Dedifferentiated amniotic fluid mesenchymal stem cell (primary cell): Measurements from ENCODE around the gene RDX.
"Not testable (repeated sequence)": the region's sequence is repeated elsewhere in the genome, so short reads cannot be mapped to it uniquely, and the experiment has no call there.

Experiments used
- DNase-seq: peaks from one replicate; pipeline ENCODE4 v3.0.0-alpha.2; 2016; ENCODE audit errors: extremely low spot score

Gene RDX

DNA sequence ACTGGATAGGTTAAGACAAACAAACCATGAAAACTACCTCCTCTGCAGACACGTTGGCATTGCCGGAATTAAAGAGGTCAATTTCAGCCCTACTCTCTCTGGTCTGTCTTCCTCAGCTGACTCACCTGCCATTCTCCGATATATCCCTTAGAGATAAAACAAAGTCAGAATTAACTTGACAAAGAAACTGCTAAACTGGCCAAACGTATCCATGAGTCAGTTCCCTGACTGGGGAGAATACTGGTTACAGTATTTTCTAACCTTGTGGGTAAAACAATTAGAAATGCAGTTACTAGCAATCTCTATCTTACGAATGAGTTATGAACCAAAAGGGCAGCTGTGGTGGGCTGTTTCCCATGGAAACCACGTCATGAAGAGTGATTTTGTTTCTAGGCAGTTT is 96.2 kb downstream of the RDX start:
- DNase-seq = no peak

DNA sequence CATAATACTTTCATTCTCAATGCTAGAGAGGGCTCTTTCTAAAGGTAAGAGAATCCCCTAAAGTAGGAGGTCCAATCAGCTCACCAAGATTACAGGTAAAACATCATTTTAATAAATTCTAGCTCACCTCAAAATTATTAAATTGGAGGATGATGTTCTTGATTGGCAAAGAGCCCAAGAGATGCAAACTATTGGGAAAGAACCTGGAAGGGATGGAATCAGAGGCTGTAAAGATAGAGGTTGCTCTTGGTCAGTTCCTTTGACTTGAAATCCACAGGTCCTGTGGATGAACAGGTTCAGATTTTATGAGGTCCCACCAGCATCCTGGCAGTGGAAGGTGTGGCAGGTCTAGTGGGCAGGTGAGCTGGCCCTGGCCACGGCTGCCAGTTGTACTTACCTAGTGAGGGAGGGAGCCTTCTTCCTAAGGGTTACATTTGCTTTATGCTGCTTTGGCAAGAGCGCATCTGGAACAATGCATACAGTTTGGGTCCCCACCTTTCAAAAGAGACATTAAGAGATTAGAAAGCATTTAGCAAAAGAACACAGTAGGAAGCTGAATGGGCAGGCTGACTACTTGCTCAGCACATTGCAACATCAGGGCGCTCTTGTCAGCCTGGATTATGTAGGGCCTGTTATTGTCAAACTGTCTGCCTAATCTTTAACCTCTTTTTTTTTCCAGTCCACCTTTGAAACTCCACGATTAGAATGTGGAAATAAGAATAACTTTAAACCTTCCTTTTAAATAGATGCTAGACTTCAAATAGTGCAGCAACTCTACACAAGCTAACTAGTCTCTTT is 97.0 kb downstream of the RDX start:
- DNase-seq = no peak

DNA sequence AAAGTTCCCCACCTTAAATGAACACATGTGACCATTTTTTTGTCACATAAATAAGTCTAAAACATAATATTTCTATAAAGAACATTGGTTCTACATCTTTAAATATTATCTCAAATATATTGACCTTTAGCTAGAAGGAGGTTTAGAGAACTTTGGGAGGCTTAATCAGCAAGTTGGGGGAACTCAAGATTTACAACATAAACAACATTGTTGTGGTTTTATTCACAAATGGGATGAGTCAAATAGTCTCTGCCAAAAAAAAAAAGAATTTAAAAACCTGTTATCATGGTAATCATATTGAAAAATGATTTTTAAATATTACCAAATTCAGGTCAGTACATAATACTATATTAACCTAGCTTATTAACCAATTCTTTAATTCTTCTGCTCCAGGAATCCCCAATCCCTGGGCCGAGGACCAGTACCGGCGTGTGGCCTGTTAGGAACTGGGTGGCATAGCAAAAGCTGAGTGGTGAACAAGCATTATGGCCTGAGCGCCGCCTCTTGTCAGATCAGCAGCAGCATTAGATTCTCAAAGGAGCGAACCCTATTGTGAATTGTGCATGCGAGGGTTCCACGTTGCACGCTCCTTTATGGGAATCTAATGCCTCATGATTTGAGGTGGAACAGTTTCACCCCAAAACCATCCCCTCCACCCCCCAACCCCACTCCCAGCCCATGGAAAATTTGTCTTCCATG is 98.2 kb downstream of the RDX start:
- DNase-seq = no peak

DNA sequence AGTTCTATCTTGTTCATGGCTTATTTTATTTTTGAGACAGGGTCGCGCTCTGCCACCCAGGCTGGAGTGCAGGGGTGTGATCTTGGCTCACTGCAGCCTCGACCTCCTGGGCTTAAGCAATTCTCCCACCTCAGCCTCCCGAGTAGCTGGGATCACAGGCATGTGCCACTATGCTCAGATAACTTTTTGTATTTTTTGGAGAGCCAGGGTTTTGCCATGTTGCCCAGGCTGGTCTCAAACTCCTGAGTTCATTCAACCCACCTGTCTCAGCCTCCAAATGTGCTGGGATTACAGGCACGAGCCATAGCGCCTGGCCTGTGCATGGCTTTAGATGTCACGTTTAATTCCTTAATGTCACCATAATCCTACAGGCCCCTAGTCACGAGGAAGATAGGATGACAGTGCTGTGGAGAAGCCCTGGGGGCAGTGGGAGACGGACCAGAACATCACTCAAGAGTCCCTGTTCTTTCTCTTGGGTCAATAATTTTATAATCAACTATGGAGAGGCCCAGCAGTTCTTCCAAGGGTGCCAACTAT is 99.5 kb downstream of the RDX start:
- DNase-seq = no peak

DNA sequence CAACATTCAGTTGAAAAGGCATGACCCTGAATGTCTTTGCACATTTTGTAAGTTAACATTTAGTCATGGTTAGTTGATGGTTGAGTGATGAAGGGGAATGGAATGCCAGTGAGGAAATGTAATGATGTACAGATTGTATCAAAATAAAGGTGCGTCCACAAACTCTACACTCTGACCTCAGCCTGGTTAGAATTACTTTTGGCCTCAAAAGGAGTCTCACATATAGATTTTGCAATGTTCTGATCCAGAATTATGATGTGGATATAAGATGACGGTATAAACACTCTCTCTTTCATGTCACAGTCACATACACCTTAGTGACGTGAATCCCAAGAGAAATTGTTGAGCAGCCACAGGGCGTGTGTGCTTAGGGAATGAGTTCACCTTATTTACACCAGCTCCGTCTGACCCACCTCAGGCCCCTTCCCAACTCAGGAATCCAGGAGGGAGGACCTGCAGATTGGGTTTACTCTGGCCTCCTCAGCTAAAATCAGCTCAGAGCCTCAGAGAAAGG is 100.1 kb downstream of the RDX start:
- peak; percentile 35 for DNase-seq

DNA sequence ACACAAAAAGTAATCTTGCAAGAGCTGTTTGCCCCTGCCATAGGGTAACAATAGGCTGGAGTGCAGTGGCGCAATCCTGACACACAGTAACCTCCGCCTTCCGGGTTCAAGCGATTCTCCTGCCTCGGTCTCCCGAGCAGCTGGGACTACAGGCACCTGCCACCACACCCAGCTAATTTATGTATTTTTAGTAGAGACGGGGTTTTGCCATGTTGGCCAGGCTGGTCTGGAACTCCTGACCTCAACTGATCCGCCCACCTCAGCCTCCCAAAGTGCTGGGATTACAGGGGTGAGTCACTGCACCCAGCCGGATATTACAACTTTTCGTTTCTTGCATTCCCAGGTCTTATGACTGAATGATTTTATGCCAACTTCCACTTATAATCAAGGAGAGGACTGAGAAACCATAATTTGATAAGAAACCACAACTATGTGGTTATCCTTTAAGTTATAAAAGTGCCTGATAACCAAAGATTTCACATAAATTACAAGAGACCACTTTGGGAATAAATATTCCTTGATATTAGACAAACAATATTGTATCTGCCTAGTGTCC is 102.1 kb downstream of the RDX start:
- not testable (repeated sequence) for DNase-seq

DNA sequence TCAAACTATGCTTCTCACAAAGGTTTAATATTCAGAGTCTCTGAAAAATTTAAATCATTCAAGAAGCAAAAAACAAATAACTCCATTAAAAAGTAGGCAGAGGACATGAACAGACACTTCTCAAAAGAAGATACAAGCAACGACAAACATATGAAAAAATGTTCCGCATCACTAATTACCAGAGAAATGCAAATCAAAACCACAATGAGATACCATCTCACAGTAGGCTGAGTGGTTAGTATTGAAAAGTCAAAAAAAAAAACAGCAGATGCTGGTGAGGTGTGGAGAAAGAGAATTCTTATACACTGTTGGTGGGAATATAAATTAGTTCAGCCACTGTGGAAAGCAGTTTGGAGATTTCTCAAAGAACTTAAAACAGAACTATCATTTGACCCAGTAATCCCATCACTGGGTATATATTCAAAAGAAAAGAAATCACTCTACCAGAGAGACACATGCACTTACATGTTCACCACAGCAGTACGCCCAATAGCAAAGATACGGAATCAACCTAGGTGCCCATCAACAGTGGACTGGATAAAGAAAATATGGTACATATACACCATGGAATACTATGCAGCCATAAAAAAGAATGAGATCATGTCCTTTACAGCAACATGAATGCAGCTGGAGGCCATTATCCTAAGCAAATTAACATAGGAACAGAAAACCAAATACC is 103.7 kb downstream of the RDX start:
- DNase-seq = not testable (repeated sequence)

DNA sequence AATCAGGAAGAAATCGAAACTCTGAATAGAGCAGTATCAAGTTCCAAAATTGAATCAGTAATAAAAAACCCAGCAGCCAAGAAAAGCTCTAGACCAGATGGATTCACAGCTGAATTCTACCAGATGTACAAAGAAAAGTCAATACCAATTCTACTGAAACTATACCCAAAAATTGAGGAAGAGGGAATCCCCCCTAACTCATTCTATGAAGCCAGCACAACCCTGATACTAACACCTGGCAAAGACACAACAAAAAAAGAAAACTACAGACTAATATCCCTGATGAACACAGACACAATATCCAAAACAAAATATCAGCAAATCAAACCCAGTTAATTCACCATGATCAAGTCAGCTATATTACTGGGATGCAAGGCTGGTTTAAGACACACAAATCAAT is 105.5 kb downstream of the RDX start:
- no peak for DNase-seq

DNA sequence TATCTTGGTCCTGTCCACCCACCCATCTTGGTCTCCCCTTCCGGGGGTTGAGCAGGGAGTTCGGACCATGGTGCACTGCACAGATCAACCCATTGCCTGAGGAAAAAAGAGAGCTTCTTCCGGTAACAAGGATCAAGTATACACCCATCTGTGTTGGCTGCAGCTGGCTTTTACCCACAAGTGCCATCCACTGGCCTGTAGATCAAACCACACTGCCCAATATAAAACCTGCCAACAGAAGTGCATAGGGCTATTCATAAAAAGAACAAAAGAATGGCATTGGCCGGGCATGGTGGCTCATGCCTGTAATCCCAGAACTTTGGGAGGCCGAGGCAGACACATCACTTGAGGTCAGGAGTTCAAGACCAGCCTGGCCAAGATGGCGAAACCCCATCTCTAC is 108.7 kb downstream of the RDX start:
- DNase-seq = no peak

DNA sequence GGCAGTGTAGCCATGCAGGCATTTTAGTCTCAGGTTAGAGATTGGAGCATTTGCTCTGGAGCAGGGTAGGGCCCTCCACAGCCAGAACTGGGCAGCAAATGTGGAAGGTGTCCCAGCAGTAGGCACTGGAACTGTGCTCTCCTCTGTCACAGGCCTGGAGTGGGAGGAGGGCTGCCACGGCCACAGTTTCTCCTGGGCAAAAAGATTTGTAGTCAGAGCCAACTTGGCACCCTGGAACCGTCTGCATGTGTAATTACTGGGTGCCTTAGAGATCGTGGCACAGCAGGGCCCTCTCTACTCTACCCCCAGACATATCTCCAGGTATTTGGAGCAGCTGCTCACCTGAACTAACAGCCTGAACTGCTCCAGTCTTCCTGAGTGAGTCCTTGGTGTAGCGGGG is 109.5 kb downstream of the RDX start:
- DNase-seq = no peak

DNA sequence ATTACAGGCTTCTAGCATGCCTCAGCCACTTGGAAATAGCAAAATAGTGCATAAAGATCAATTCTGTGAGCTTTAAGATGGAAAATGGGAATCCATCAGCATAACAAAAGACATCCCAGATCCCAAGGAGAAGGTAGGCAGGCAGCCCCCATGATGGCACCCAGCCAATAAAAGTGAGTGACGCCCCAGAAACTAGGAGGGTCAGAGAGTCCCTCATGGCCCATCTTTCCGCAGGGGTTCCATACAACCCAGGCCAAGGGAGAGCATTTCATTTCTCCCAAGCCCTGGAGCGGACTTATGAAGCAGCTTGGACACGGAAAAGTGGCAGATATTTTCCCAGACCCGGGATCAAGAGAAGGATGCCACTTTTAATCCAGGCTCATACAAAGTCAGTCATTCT is 110.0 kb downstream of the RDX start:
- DNase-seq = no peak

DNA sequence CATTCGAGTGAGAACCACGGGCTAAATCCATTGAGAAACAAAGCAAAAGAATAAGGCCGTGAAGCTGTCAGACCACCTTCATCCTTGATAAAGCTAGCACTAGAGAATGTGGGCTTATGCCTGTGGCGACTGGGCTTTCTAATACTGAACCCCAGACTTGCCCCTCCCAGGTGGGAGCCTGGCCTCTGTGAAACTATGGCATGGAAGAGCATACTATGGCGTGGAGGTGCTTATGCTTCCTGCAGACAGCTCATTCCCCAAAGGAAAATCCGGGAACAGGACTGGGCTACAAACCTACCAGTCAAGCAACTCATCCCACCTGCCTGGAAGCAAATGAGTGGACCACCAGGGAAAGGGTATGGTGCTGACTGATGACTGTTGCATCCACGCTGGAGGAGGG is 110.8 kb downstream of the RDX start:
- DNase-seq = no peak

DNA sequence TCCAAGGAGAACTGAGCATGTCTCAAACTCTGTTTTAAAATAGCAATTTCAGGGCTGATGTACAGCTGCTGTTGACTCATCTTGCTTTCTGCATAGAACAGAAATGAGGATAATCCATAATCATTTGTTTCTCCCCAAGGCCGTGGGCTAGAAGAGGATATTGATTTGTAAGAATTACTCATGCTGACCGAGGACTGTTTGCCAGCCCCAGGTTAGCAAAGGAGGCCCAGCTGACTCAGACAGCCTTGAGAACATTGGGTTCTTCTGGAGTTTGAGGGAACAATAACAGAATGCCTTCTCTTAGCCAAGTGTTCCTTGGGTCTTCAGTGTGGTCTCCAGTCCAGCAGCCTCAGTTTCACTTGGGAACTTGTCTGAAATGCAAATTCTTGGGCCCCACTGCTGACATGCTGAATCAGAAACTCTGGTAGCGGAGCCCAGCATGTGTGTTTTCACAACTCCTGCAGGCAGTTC is 111.3 kb downstream of the RDX start:
- no peak for DNase-seq

DNA sequence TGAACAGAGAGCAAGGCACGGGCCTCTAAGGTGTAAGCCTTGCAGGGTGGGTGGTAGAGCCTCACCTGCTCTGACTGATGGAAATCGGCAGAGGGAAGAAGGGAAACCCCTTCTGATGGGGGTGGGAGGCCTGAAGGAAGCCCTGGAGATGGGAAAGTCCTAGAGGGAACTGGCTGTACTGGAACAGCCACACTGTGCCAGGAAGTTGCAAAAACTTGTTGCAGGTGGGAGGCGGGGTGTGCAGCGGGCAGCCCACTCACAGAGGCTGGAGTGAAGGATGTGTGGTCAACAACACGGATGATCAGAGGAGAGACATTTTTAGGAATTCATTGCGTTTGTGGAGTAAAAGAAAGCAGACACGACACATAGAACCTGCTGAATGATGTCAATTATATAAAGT is 112.0 kb downstream of the RDX start:
- no peak for DNase-seq

DNA sequence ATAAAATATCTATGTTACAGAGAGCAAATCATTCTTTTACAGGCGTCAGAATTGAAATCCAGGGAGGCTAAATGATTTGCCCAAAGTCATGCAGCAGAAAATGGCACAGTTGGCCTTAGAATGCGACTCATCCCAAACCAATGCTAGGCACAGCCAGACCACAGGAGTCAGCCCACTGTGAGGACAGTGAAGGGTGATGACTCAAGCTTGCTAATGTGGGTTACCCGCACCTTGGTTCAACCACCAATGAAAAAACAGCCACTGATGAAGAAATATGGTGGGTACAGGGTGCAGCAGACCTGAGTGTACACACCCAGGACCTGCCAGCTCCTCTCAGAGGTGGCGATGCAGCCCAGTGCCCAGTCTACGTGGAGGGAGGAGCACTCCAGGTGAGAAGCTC is 113.5 kb downstream of the RDX start:
- DNase-seq = no peak

DNA sequence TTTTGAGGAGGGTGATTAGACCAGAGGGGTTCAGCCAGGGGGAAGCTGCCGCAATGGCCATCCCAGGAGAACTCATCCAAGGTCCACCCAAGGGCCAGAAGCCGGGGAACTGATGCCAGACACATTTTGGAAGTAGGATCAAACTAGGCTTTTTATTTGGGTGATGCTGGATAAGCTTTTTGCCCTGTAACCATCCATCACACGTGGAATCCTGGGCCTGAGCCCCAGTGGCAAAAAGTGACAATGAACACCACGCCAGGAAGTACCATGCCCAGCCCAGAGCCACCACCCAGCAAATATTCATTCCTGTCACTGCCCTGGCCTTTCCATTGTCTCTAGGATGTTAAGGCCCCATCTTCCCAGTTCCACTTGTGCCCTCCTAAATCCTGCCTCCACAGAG is 117.3 kb downstream of the RDX start:
- DNase-seq = no peak

DNA sequence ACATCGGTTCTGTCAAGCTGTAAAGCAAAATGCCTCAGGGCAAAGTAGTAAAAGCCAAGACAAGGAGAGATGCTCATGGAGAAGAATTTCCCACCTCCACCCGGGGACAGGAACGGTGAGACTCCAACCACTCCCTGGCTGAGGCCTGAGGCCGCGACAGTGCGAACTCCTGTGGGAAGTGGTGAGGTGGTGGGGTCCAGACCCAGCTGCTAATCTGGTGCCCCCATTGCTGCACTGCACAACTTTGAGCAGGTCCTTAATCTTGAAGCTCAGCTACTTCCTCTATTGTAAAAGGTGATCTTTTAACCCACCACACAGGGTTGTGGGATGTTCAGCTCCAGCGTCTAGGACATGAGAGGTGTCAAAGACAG is 119.3 kb downstream of the RDX start:
- no peak for DNase-seq

DNA sequence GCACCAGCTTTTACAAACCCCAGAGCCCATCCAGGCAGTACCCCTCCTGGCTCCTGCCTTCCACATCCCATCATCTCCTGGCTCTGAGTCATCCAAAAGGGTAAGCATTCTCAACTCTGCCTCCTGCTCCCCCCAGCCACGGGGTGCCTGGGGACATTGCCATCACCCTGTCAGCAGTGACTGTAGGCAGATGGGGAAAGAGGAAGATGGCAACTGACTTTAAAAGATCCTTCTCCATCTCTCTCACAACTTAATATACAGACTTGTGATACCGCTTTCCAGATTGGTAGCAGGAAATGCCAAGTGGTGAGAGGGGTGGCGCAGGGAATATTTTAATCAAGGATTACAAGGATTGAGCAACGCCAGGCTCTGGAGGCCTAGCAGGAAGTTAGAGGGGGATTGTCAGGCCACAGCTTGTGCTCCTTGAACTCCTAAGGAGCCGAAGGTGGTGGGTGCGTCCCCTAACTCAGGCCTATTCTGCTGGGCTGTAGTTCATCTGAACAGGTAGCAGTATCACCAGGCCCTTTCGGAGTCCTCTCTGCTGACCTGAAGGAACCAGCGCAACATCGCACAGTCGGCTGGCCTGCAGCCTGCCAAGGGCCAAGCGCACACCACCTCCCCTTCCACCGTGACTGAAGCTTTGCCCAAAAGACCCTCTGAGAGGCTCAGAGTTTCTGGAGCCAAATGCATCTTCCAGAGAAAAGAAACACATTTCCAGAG is 119.9 kb downstream of the RDX start:
- no peak for DNase-seq

DNA sequence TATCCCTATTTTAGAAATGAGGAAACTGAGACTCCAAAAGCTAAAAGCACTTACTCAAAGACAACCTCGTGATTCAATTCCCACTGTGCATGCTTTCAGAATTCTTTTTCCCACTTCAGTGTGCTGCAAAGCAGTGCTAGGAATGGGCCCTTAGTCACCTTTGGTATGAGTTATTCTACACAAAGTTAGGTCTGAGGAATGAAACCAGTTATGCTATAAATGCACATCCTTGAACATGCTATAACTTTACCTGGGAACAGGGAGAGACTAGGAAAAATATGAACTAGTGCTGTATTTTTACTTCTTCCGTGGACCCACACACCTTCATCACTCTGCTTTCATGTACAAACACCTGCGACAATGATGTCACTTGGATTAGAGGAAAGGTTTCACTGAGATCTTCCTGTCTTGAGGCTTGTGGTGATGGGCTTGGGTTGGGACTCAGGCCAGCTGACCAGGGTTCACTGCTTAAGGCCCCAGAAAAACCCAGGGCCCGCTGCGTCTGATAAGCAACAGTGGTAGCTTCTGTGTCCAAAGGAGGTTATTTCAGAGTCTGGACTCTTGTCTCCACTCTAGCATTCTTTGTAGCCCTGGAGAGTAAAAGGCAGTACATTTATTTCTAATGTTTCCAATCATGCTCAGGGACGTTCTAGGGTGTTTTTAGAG is 121.6 kb downstream of the RDX start:
- DNase-seq = no peak

DNA sequence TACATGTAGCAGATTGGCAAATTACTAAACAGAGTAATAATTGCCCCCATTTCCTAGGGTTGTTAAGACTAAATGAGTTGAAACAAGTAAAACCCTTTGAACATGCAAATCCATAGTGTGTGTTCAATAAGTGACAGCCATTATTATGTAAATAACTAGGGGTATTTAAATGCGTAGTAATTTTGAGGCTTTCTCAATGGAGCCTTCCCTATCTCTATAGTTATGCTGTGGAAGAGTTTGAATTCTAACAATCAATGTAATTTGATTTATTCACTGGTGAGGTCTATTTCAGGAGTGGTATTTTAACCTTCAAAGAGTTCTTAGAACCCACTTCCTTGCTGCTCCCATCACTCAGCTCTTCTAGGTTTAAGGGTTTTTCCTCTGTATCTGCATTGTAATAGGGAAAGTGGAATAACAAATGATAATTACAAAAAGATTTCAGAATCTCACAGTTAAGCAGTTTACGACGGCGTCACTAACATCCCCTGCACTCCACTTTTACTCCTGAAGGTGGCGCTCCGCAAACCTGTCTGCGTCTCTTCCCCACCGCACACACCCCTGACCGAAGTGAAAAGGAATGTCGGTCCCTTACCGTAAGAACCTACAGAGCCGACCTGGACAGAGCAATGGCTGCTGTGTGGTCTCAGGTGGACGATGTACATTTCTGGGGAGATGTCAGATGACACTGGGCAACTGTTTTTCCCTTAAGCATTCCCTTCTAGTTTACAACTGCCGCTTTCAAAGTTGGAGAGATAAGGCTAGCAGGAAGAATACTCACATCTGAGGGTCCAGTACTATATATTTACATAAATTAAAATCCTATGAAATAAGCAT is 122.4 kb downstream of the RDX start:
- DNase-seq = peak; percentile 20
